ENCODE data around the gene GAP43. TPM values are rescaled to one million over a fixed set of nuclear protein-coding genes. Genes with fewer than 3 reads are reported as not detected.

The GAP43 gene
- not detected for total RNA-seq

GRCh38 chr3:115623044-115623868 lies at the start of gene GAP43:
Gene GAP43, plus strand, starts transcription at chr3:115623510. Its CDS starts 180 bp downstream, at chr3:115623690.
- Histone ChIP-seq H3K9me3 (ENCODE audit: low read depth, low read length) (no peaks in the 10 kb centered on the region), H3K4me3 (ENCODE audit: low read length) (no peak within 1 kb of the TSS), H3K4me1 (ENCODE audit: insufficient read depth, low read length) (no peaks in the 10 kb centered on the region), H3K27me3 (ENCODE audit: insufficient read depth, low read length) (peaks cover 37% of the 10 kb centered on the region)

- Histone ChIP-seq H3K4me3 (ENCODE audit: low read length) (no peak overlapping the region), H3K27me3 (ENCODE audit: insufficient read depth, low read length) (no peaks in the 10 kb centered on the region), H3K4me1 (ENCODE audit: insufficient read depth, low read length) (no peaks in the 10 kb centered on the region), H3K9me3 (ENCODE audit: low read depth, low read length) (no peaks in the 10 kb centered on the region)
Observed at GRCh38 chr3:115576325-115576875, 46.9 kb upstream of the GAP43 start.

GRCh38 chr3:115577000-115577399 lies 46.3 kb upstream of the GAP43 start:
- Histone ChIP-seq H3K4me3 (ENCODE audit: low read length) (no peak overlapping the region), H3K27me3 (ENCODE audit: insufficient read depth, low read length) (no peaks in the 10 kb centered on the region), H3K9me3 (ENCODE audit: low read depth, low read length) (no peaks in the 10 kb centered on the region), H3K4me1 (ENCODE audit: insufficient read depth, low read length) (no peaks in the 10 kb centered on the region)

- H3K9me3 ChIP-seq (ENCODE audit: low read depth, low read length) = no peaks in the 10 kb centered on the region
- no peaks in the 10 kb centered on the region for H3K4me1 ChIP-seq (ENCODE audit: insufficient read depth, low read length)
- H3K4me3 ChIP-seq (ENCODE audit: low read length) = no peak overlapping the region
- no peaks in the 10 kb centered on the region for H3K27me3 ChIP-seq (ENCODE audit: insufficient read depth, low read length)
Observed at GRCh38 chr3:115578331-115578730, 45.0 kb upstream of the GAP43 start.

GRCh38 chr3:115580566-115580965 lies 42.7 kb upstream of the GAP43 start:
- Histone ChIP-seq H3K9me3 (ENCODE audit: low read depth, low read length) (no peaks in the 10 kb centered on the region), H3K4me1 (ENCODE audit: insufficient read depth, low read length) (no peaks in the 10 kb centered on the region), H3K4me3 (ENCODE audit: low read length) (no peak overlapping the region), H3K27me3 (ENCODE audit: insufficient read depth, low read length) (no peaks in the 10 kb centered on the region)

GRCh38 chr3:115581362-115582135 lies 41.8 kb upstream of the GAP43 start:
- Histone ChIP-seq H3K4me3 (ENCODE audit: low read length) (no peak overlapping the region), H3K27me3 (ENCODE audit: insufficient read depth, low read length) (no peaks in the 10 kb centered on the region), H3K4me1 (ENCODE audit: insufficient read depth, low read length) (no peaks in the 10 kb centered on the region), H3K9me3 (ENCODE audit: low read depth, low read length) (no peaks in the 10 kb centered on the region)

GRCh38 chr3:115588201-115589115 lies 34.9 kb upstream of the GAP43 start:
- no peaks in the 10 kb centered on the region for H3K4me1 ChIP-seq (ENCODE audit: insufficient read depth, low read length)
- H3K9me3 ChIP-seq (ENCODE audit: low read depth, low read length) = no peaks in the 10 kb centered on the region
- no peak overlapping the region for H3K4me3 ChIP-seq (ENCODE audit: low read length)
- H3K27me3 ChIP-seq (ENCODE audit: insufficient read depth, low read length) = peaks cover 4% of the 10 kb centered on the region

GRCh38 chr3:115590873-115591272 lies 32.4 kb upstream of the GAP43 start:
- Histone ChIP-seq H3K27me3 (ENCODE audit: insufficient read depth, low read length) (peaks cover 4% of the 10 kb centered on the region), H3K9me3 (ENCODE audit: low read depth, low read length) (no peaks in the 10 kb centered on the region), H3K4me3 (ENCODE audit: low read length) (no peak overlapping the region), H3K4me1 (ENCODE audit: insufficient read depth, low read length) (no peaks in the 10 kb centered on the region)

GRCh38 chr3:115595611-115596275 lies 27.6 kb upstream of the GAP43 start:
- Histone ChIP-seq H3K27me3 (ENCODE audit: insufficient read depth, low read length) (no peaks in the 10 kb centered on the region), H3K4me1 (ENCODE audit: insufficient read depth, low read length) (no peaks in the 10 kb centered on the region), H3K4me3 (ENCODE audit: low read length) (no peak overlapping the region), H3K9me3 (ENCODE audit: low read depth, low read length) (no peaks in the 10 kb centered on the region)

GRCh38 chr3:115598216-115598615 lies 25.1 kb upstream of the GAP43 start:
- Histone ChIP-seq H3K4me3 (ENCODE audit: low read length) (no peak overlapping the region), H3K4me1 (ENCODE audit: insufficient read depth, low read length) (no peaks in the 10 kb centered on the region), H3K27me3 (ENCODE audit: insufficient read depth, low read length) (no peaks in the 10 kb centered on the region), H3K9me3 (ENCODE audit: low read depth, low read length) (no peaks in the 10 kb centered on the region)

GRCh38 chr3:115602194-115602593 lies 21.1 kb upstream of the GAP43 start:
- Histone ChIP-seq H3K4me3 (ENCODE audit: low read length) (no peak overlapping the region), H3K9me3 (ENCODE audit: low read depth, low read length) (no peaks in the 10 kb centered on the region), H3K4me1 (ENCODE audit: insufficient read depth, low read length) (no peaks in the 10 kb centered on the region)

GRCh38 chr3:115611630-115612029 lies 11.7 kb upstream of the GAP43 start:
- Histone ChIP-seq H3K4me3 (ENCODE audit: low read length) (no peak overlapping the region), H3K4me1 (ENCODE audit: insufficient read depth, low read length) (no peaks in the 10 kb centered on the region), H3K9me3 (ENCODE audit: low read depth, low read length) (no peaks in the 10 kb centered on the region), H3K27me3 (ENCODE audit: insufficient read depth, low read length) (no peaks in the 10 kb centered on the region)

More at GRCh38 chr3:115602194-115602593, 21.1 kb upstream of the GAP43 start:
- H3K27me3 ChIP-seq (ENCODE audit: insufficient read depth, low read length) = peaks cover 2% of the 10 kb centered on the region

GRCh38 chr3:115615001-115615814 lies 8.1 kb upstream of the GAP43 start:
- Histone ChIP-seq H3K4me3 (ENCODE audit: low read length) (no peak overlapping the region), H3K4me1 (ENCODE audit: insufficient read depth, low read length) (no peaks in the 10 kb centered on the region), H3K27me3 (ENCODE audit: insufficient read depth, low read length) (no peaks in the 10 kb centered on the region), H3K9me3 (ENCODE audit: low read depth, low read length) (no peaks in the 10 kb centered on the region)

Measured in mononuclear cell (primary cell).